ENCODE data around the gene POU2F3.

POU2F3 gene

DNA sequence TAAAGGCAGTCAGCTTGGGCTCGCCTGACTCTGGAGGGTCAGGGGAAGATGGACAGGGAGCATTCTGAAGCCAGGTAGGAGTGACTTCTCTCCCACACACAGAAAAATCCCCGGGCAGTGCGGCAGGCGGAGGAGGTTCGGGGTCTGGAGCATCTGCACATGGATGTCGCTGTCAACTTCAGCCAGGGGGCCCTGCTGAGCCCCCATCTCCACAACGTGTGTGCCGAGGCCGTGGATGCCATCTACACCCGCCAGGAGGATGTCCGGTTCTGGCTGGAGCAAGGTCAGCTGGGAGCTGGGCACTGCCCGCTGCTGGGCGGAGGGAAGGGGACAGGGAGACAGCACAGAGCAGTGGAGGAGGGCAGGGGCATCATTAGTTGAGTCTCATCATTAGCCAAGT lies 13.2 kb upstream of the POU2F3 start:
- Histone ChIP-seq H3K4me1 (ENCODE audit: control insufficient read depth, insufficient read depth, low read length, poor library complexity, severe bottlenecking) (peaks cover 21% of the 10 kb centered on the region), H3K4me3 (ENCODE audit: extremely low read depth, insufficient read depth, low read length, poor library complexity, severe bottlenecking) (no peak overlapping the region), H3K9me3 (ENCODE audit: control insufficient read depth, low read length) (no peaks in the 10 kb centered on the region), H3K27ac (ENCODE audit: low read depth, low read length, severe bottlenecking) (no peak overlapping the region), H3K36me3 (ENCODE audit: control insufficient read depth, insufficient read depth, low read length) (peaks cover 28% of the 10 kb centered on the region)
- 82 to 96% methylated on average over 7 to 9 of the region's 13 CpGs for WGBS, 2 experiments (ENCODE audit: insufficient coverage in 2 of 2)

DNA sequence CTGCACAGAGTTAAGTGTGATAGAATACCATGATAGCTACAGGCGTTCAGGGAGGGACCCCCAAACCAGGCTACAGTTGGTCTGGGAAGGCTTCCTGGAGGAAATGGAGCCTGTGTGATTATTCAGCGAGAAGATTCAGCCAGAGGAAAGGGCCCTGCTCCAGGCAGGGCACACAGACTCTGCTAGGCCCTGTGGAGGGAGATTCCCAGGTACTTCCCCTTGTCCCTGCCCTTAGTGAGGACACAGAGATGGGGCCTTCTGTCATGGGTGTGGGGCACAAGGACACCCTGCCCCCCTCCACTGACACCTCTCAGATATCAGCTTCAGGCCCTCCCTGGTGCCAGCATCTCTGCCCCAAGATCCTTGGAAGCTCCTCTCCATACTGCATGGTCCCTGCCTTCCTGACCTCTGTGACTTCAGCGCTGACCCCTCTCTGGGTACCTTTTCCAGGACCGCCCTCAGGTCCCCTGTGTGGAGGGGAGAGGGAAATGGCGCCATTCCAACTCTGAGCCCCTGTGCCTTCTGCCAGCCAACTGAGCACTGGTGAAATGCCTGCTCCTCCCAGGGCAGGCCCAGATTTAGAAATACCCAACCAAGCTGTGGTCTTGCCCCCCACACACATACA lies 12.6 kb upstream of the POU2F3 start:
- Histone ChIP-seq H3K36me3 (ENCODE audit: control insufficient read depth, insufficient read depth, low read length) (peaks cover 25% of the 10 kb centered on the region), H3K9me3 (ENCODE audit: control insufficient read depth, low read length) (no peaks in the 10 kb centered on the region), H3K27ac (ENCODE audit: low read depth, low read length, severe bottlenecking) (no peak overlapping the region), H3K4me1 (ENCODE audit: control insufficient read depth, insufficient read depth, low read length, poor library complexity, severe bottlenecking) (peaks cover 21% of the 10 kb centered on the region), H3K4me3 (ENCODE audit: extremely low read depth, insufficient read depth, low read length, poor library complexity, severe bottlenecking) (no peak overlapping the region)
- 61 to 100% methylated on average over 2 of the region's 5 CpGs for WGBS, 2 experiments (ENCODE audit: insufficient coverage in 2 of 2)

DNA sequence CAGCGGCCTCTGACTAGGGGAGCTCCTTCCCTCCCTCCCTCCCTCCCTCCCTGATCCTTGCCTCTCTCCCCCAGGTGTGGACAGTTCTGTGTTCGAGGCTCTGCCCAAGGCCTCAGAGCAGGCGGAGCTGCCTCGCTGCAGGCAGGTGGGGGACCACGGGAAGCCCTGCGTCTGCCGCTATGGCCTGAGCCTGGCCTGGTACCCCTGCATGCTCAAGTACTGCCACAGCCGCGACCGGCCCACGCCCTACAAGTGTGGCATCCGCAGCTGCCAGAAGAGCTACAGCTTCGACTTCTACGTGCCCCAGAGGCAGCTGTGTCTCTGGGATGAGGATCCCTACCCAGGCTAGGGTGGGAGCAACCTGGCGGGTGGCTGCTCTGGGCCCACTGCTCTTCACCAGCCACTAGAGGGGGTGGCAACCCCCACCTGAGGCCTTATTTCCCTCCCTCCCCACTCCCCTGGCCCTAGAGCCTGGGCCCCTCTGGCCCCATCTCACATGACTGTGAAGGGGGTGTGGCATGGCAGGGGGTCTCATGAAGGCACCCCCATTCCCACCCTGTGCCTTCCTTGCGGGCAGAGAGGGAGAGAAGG lies 11.1 kb upstream of the POU2F3 start:
- Histone ChIP-seq H3K27ac (ENCODE audit: low read depth, low read length, severe bottlenecking) (no peak overlapping the region), H3K9me3 (ENCODE audit: control insufficient read depth, low read length) (no peaks in the 10 kb centered on the region), H3K36me3 (ENCODE audit: control insufficient read depth, insufficient read depth, low read length) (peaks cover 25% of the 10 kb centered on the region), H3K4me1 (ENCODE audit: control insufficient read depth, insufficient read depth, low read length, poor library complexity, severe bottlenecking) (peaks cover 18% of the 10 kb centered on the region), H3K4me3 (ENCODE audit: extremely low read depth, insufficient read depth, low read length, poor library complexity, severe bottlenecking) (no peak overlapping the region)
- WGBS, 2 experiments (ENCODE audit: insufficient coverage in 2 of 2): 87 to 92% methylated on average over 13 to 15 of the region's 16 CpGs

DNA sequence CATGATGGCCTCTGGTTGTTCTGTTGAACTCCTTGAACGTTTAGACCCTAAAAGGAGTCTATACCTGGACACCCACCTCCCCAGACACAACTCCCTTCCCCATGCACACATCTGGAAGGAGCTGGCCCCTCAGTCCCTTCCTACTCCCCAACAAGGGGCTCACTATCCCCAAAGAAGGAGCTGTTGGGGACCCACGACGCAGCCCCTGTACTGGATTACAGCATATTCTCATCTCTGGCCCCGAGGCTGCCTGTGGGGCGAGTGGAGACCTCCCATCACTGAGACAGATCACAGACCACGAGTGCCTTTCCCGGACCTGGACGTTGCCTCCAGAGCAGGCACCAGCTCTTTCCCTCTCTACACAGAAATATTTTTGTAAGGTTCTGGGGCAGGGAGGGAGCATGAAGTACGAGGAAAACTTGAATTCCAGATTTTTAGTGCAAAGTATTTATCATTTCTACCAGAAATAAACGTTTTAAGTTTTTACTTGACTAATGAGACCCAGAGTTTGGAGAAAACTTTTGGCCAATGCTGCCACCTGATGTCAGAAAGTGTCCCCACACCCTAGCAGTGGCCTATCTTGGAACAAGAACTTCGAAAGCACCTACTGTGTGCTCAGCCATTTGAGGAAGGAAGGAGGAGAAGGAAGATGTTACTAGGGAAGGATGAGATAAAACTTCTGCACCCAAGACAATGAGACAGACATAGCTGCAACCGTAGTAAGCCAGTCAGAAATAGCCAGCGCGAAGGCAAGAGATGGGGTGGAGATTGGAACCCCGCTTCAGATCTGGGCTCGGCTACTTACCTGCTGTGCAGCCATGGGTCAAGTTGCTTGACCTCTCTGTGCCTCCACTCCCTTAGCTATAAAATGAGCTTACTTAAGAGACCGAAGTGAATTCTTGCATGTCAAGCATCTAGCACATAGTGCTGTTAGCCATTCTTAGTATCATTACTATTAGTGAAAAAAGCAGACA lies 10.2 kb upstream of the POU2F3 start:
- no peak overlapping the region for H3K4me3 ChIP-seq (ENCODE audit: extremely low read depth, insufficient read depth, low read length, poor library complexity, severe bottlenecking)
- no peaks in the 10 kb centered on the region for H3K9me3 ChIP-seq (ENCODE audit: control insufficient read depth, low read length)
- H3K36me3 ChIP-seq (ENCODE audit: control insufficient read depth, insufficient read depth, low read length): peaks cover 21% of the 10 kb centered on the region
- WGBS, 2 experiments (ENCODE audit: insufficient coverage in 2 of 2): 61 to 64% methylated on average over 9 to 13 of the region's 17 CpGs
- no peak overlapping the region for H3K27ac ChIP-seq (ENCODE audit: low read depth, low read length, severe bottlenecking)
- peaks cover 10% of the 10 kb centered on the region for H3K4me1 ChIP-seq (ENCODE audit: control insufficient read depth, insufficient read depth, low read length, poor library complexity, severe bottlenecking)

DNA sequence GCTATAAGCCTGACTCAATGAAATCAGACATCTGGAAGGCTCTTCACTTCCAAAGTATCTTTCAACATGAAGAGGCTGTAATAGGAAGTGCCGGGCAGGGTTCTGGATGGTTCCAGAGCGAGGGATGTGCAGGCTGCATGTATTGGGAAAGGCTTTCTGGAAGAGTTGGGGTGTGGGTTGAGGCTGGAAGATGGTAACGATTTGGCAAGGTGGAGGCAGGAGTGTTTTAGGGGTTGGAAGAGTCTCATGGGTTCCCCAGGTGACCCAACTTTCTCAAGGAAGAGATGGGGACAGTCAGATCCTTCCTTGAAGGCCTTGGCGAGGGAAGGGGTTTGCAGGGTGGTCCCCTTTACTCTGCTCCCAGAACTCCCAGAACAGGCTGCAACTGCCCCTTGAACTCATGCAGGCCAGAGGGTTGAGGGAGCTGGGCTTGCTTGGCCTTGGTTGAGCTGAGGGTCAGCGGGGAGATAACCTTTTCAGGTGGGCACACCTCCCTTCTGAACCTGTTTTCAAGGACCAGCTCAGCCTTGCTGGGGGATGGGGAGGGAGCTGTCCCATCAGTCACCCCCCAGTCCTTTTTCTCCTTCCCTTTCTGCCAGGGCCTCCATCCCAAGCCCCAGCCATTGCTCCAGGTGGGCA lies 9.4 kb upstream of the POU2F3 start:
- 50 to 78% methylated on average over 2 to 3 of the region's 5 CpGs for WGBS, 2 experiments (ENCODE audit: insufficient coverage in 2 of 2)
- H3K4me1 ChIP-seq (ENCODE audit: control insufficient read depth, insufficient read depth, low read length, poor library complexity, severe bottlenecking): peaks cover 2% of the 10 kb centered on the region
- H3K36me3 ChIP-seq (ENCODE audit: control insufficient read depth, insufficient read depth, low read length): peaks cover 21% of the 10 kb centered on the region
- no peak overlapping the region for H3K4me3 ChIP-seq (ENCODE audit: extremely low read depth, insufficient read depth, low read length, poor library complexity, severe bottlenecking)
- no peak overlapping the region for H3K27ac ChIP-seq (ENCODE audit: low read depth, low read length, severe bottlenecking)
- H3K9me3 ChIP-seq (ENCODE audit: control insufficient read depth, low read length): no peaks in the 10 kb centered on the region

- no peaks in the 10 kb centered on the region for H3K4me1 ChIP-seq (ENCODE audit: control insufficient read depth, insufficient read depth, low read length, poor library complexity, severe bottlenecking)
- 81 to 83% methylated on average over 4 of the region's 4 CpGs for WGBS, 2 experiments (ENCODE audit: insufficient coverage in 2 of 2)
- no peak overlapping the region for H3K27ac ChIP-seq (ENCODE audit: low read depth, low read length, severe bottlenecking)
- no peak overlapping the region for H3K4me3 ChIP-seq (ENCODE audit: extremely low read depth, insufficient read depth, low read length, poor library complexity, severe bottlenecking)
- H3K36me3 ChIP-seq (ENCODE audit: control insufficient read depth, insufficient read depth, low read length): peaks cover 14% of the 10 kb centered on the region
- no peaks in the 10 kb centered on the region for H3K9me3 ChIP-seq (ENCODE audit: control insufficient read depth, low read length)
These were observed 8.0 kb upstream of the POU2F3 start for GRCh38 chr11:120231963-120232362.

GRCh38 chr11:120233207-120233803 lies 6.6 kb upstream of the POU2F3 start:
- whole genome bisulfite sequencing, 2 experiments (ENCODE audit: insufficient coverage in 2 of 2): 88 to 92% methylated on average over 7 to 9 of the region's 9 CpGs
- Histone ChIP-seq H3K4me1 (ENCODE audit: control insufficient read depth, insufficient read depth, low read length, poor library complexity, severe bottlenecking) (no peaks in the 10 kb centered on the region), H3K4me3 (ENCODE audit: extremely low read depth, insufficient read depth, low read length, poor library complexity, severe bottlenecking) (no peak overlapping the region), H3K9me3 (ENCODE audit: control insufficient read depth, low read length) (no peaks in the 10 kb centered on the region), H3K27ac (ENCODE audit: low read depth, low read length, severe bottlenecking) (no peak overlapping the region), H3K36me3 (ENCODE audit: control insufficient read depth, insufficient read depth, low read length) (peaks cover 8% of the 10 kb centered on the region)

DNA sequence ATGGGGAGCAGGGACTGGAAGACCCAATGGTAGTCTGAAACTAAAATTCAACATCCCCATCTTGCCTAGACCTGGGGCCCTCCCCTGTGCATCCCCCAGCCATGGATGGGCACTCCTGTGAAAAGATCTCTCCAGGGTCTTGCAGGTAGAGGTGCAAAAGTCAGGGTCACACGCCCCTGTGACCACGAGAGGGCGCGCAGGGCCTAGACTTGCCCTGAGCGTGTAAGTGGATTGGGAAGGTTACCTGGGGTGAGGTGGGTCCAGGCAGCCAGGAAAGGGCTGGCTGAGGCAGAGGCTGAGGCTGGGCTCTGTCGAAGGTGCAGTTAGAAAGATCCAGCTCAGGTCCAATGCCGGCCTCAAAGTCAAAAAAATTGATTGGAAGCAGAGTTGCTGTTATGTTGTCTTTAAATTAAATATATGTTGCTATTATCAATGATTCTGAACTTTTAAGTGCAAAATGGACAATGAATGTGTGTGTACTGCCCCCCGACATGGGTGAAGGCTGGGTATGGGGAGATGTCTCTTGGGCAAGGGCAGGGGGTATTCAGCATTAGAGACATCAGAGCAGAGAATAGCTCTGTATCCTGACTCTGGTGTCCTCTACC lies 4.8 kb upstream of the POU2F3 start:
- Histone ChIP-seq H3K27ac (ENCODE audit: low read depth, low read length, severe bottlenecking) (no peak overlapping the region), H3K4me1 (ENCODE audit: control insufficient read depth, insufficient read depth, low read length, poor library complexity, severe bottlenecking) (no peaks in the 10 kb centered on the region), H3K36me3 (ENCODE audit: control insufficient read depth, insufficient read depth, low read length) (no peaks in the 10 kb centered on the region), H3K9me3 (ENCODE audit: control insufficient read depth, low read length) (no peaks in the 10 kb centered on the region), H3K4me3 (ENCODE audit: extremely low read depth, insufficient read depth, low read length, poor library complexity, severe bottlenecking) (no peak overlapping the region)
- WGBS, 2 experiments (ENCODE audit: insufficient coverage in 2 of 2): 11 to 16% methylated on average over 8 of the region's 8 CpGs

GRCh38 chr11:120236169-120237107 lies 3.5 kb upstream of the POU2F3 start:
- WGBS, 2 experiments (ENCODE audit: insufficient coverage in 2 of 2): 47 to 48% methylated on average over 2 to 3 of the region's 5 CpGs
- H3K27ac ChIP-seq (ENCODE audit: low read depth, low read length, severe bottlenecking): no peak overlapping the region

More at GRCh38 chr11:120236169-120237107, 3.5 kb upstream of the POU2F3 start:
- H3K36me3 ChIP-seq (ENCODE audit: control insufficient read depth, insufficient read depth, low read length): no peaks in the 10 kb centered on the region
- H3K4me1 ChIP-seq (ENCODE audit: control insufficient read depth, insufficient read depth, low read length, poor library complexity, severe bottlenecking): no peaks in the 10 kb centered on the region
- no peaks in the 10 kb centered on the region for H3K9me3 ChIP-seq (ENCODE audit: control insufficient read depth, low read length)
- no peak overlapping the region for H3K4me3 ChIP-seq (ENCODE audit: extremely low read depth, insufficient read depth, low read length, poor library complexity, severe bottlenecking)
